Measurements from ENCODE around the gene AUP1.
A peak's percentile ranks its signal among the peaks of the same experiment; 100 is the strongest.

AUP1 gene

GRCh38 chr2:74553892-74554819 lies 24.6 kb upstream of the AUP1 start, which contains the start of the genes DOK1 and LOXL3:
TSS of gene DOK1 (plus strand) at chr2:74554720. CDS start at chr2:74554755, 35 bp downstream.
TSS of gene LOXL3 (minus strand) at chr2:74553942. CDS start at chr2:74552634, 1,308 bp downstream.
- peaks cover 22% of the 10 kb centered on the region for H3K4me1 ChIP-seq
- in situ Hi-C loops (cut with MboI; ENCODE audit: low sequenced_read_pairs), result no loop called here
- peak; percentile 77 to 91 for DNase-seq (ENCODE audit: low spot score in 2 of 2)
- H3K9me3 ChIP-seq, result no peaks in the 10 kb centered on the region
- H3K27me3 ChIP-seq (ENCODE audit: low read depth), result no peaks in the 10 kb centered on the region
- peak within 1 kb of the TSS; percentile 89 for H3K4me3 ChIP-seq
- H3K36me3 ChIP-seq (replicated peaks), result 0 out of 2 replicates have a peak, but pooled peaks cover 3% of the 10 kb centered on the region

- Histone ChIP-seq H3K4me1 (peaks cover 24% of the 10 kb centered on the region), H3K27me3 (ENCODE audit: low read depth) (no peaks in the 10 kb centered on the region), H3K9me3 (no peaks in the 10 kb centered on the region), H3K4me3 (peak overlapping the region; percentile 89), H3K36me3 (replicated peaks) (0 out of 2 replicates have a peak, but pooled peaks cover 3% of the 10 kb centered on the region)
- in situ Hi-C loops (cut with MboI; ENCODE audit: low sequenced_read_pairs), result no loop called here
- peak in 1 of 2 experiments; percentile 45 for DNase-seq (ENCODE audit: low spot score in 2 of 2)
Measured at GRCh38 chr2:74552914-74553811, 23.7 kb upstream of the AUP1 start.

GRCh38 chr2:74551942-74552913 lies 22.7 kb upstream of the AUP1 start:
- in situ Hi-C loops (cut with MboI; ENCODE audit: low sequenced_read_pairs), result no loop called here
- H3K4me1 ChIP-seq, result peaks cover 24% of the 10 kb centered on the region
- no peaks in the 10 kb centered on the region for H3K9me3 ChIP-seq
- 0 out of 2 replicates have a peak, but pooled peaks cover 3% of the 10 kb centered on the region for H3K36me3 ChIP-seq (replicated peaks)
- no peak for DNase-seq (ENCODE audit: low spot score in 2 of 2)
- H3K27me3 ChIP-seq (ENCODE audit: low read depth), result no peaks in the 10 kb centered on the region
- no peak overlapping the region for H3K4me3 ChIP-seq

GRCh38 chr2:74551530-74551929 lies 22.0 kb upstream of the AUP1 start:
- no peak for DNase-seq (ENCODE audit: low spot score in 2 of 2)
- Histone ChIP-seq H3K36me3 (replicated peaks) (0 out of 2 replicates have a peak, but pooled peaks cover 1% of the 10 kb centered on the region), H3K4me1 (peaks cover 24% of the 10 kb centered on the region), H3K9me3 (no peaks in the 10 kb centered on the region), H3K4me3 (no peak overlapping the region), H3K27me3 (ENCODE audit: low read depth) (no peaks in the 10 kb centered on the region)
- in situ Hi-C loops (cut with MboI; ENCODE audit: low sequenced_read_pairs), result no loop called here

- DNase-seq (ENCODE audit: low spot score in 2 of 2), result no peak
- Histone ChIP-seq H3K36me3 (replicated peaks) (no peaks in the 10 kb centered on the region), H3K4me3 (peak overlapping the region; percentile 45), H3K4me1 (peaks cover 24% of the 10 kb centered on the region), H3K27me3 (ENCODE audit: low read depth) (no peaks in the 10 kb centered on the region), H3K9me3 (no peaks in the 10 kb centered on the region)
- in situ Hi-C loops (cut with MboI; ENCODE audit: low sequenced_read_pairs), result no loop called here
Measured at GRCh38 chr2:74550231-74550630, 20.7 kb upstream of the AUP1 start.

GRCh38 chr2:74548900-74549826 lies 19.7 kb upstream of the AUP1 start:
- Histone ChIP-seq H3K27me3 (ENCODE audit: low read depth) (no peaks in the 10 kb centered on the region), H3K9me3 (no peaks in the 10 kb centered on the region), H3K36me3 (replicated peaks) (no peaks in the 10 kb centered on the region), H3K4me1 (peaks cover 24% of the 10 kb centered on the region), H3K4me3 (peak overlapping the region; percentile 45)
- in situ Hi-C loops (cut with MboI; ENCODE audit: low sequenced_read_pairs), result no loop called here
- DNase-seq (ENCODE audit: low spot score in 2 of 2), result peak; percentile 59 to 80

GRCh38 chr2:74548285-74548899 lies 18.9 kb upstream of the AUP1 start:
- Histone ChIP-seq H3K27me3 (ENCODE audit: low read depth) (no peaks in the 10 kb centered on the region), H3K9me3 (no peaks in the 10 kb centered on the region), H3K36me3 (replicated peaks) (no peaks in the 10 kb centered on the region), H3K4me3 (peak overlapping the region; percentile 45), H3K4me1 (peaks cover 20% of the 10 kb centered on the region)
- in situ Hi-C loops (cut with MboI; ENCODE audit: low sequenced_read_pairs), result no loop called here
- DNase-seq (ENCODE audit: low spot score in 2 of 2), result peak in 1 of 2 experiments; percentile 4

- no peak for DNase-seq (ENCODE audit: low spot score in 2 of 2)
- Histone ChIP-seq H3K27me3 (ENCODE audit: low read depth) (no peaks in the 10 kb centered on the region), H3K36me3 (replicated peaks) (no peaks in the 10 kb centered on the region), H3K4me1 (peaks cover 12% of the 10 kb centered on the region), H3K4me3 (no peak overlapping the region), H3K9me3 (no peaks in the 10 kb centered on the region)
- in situ Hi-C loops (cut with MboI; ENCODE audit: low sequenced_read_pairs), result no loop called here
Measured at GRCh38 chr2:74546004-74546403, 16.5 kb upstream of the AUP1 start.

- no peaks in the 10 kb centered on the region for H3K9me3 ChIP-seq
- no peaks in the 10 kb centered on the region for H3K36me3 ChIP-seq (replicated peaks)
- DNase-seq (ENCODE audit: low spot score in 2 of 2), result no peak
- H3K4me1 ChIP-seq, result peaks cover 3% of the 10 kb centered on the region
- no peak overlapping the region for H3K4me3 ChIP-seq
- H3K27me3 ChIP-seq (ENCODE audit: low read depth), result no peaks in the 10 kb centered on the region
- in situ Hi-C loops (cut with MboI; ENCODE audit: low sequenced_read_pairs), result no loop called here
Measured at GRCh38 chr2:74544634-74545033, 15.1 kb upstream of the AUP1 start.

GRCh38 chr2:74542978-74543377 lies 13.5 kb upstream of the AUP1 start:
- H3K27me3 ChIP-seq (ENCODE audit: low read depth), result no peaks in the 10 kb centered on the region
- H3K4me3 ChIP-seq, result no peak overlapping the region
- in situ Hi-C loops (cut with MboI; ENCODE audit: low sequenced_read_pairs), result no loop called here
- H3K36me3 ChIP-seq (replicated peaks), result no peaks in the 10 kb centered on the region
- no peaks in the 10 kb centered on the region for H3K4me1 ChIP-seq
- no peaks in the 10 kb centered on the region; the same call in 1 of the 2 replicates for H3K9me3 ChIP-seq
- DNase-seq (ENCODE audit: low spot score in 2 of 2), result no peak

GRCh38 chr2:74540291-74540690 lies 10.8 kb upstream of the AUP1 start:
- no peaks in the 10 kb centered on the region for H3K27me3 ChIP-seq (ENCODE audit: low read depth)
- in situ Hi-C loops (cut with MboI; ENCODE audit: low sequenced_read_pairs), result no loop called here
- H3K4me1 ChIP-seq, result no peaks in the 10 kb centered on the region
- DNase-seq (ENCODE audit: low spot score in 2 of 2), result no peak
- H3K36me3 ChIP-seq (replicated peaks), result no peaks in the 10 kb centered on the region
- H3K9me3 ChIP-seq, result no peaks in the 10 kb centered on the region; the same call in 1 of the 2 replicates
- H3K4me3 ChIP-seq, result no peak overlapping the region
